HG02571 (cell line): ENCODE measurements around the gene POU2AF2.
"Not testable (repeated sequence)": the region's sequence is repeated elsewhere in the genome, so short reads cannot be mapped to it uniquely, and the experiment has no call there.

ENCODE experiments used
- ATAC-seq: cut with Tn5 transposase; IDR thresholded peaks from one replicate; pipeline ENCODE4 v1.9.1; 2021; ENCODE audit warnings: mild to moderate bottlenecking, moderate library complexity; ENCODE audit not compliant: unreplicated experiment

Gene POU2AF2, protein sequence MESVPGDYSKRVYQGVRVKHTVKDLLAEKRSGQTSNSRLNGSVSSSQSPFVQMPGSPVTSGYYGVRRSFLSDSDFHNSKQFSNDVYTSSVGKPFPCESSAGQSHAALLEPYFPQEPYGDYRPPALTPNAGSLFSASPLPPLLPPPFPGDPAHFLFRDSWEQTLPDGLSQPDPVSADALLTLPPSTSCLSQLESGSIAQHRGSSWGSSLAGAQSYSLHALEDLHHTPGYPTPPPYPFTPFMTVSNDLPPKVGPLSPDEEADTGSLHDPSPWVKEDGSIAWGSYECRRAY

DNA sequence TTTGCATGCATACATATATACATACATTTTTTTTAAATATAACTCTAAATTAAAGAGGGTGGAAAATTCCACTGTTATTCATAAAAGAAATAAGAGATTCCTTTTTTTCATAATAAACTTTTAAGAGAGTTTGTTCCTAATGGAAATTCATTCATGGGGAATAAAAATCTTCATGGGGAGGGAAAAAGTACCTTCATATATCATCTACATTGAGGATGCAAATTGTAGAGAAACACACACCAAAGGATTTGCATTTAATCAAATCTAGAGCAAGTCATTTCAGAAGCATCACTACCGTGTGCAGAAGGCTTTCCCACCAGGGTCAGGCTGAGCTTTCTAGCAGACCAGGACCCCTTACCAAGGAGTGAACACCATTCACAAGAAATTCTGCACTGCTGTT lies at the start of gene POU2AF2:
POU2AF2 (plus strand) TSS at position 301 of the 400 bp plus-strand sequence. CDS start 129 bp downstream, outside the sequence.
- ATAC-seq = no peak

DNA sequence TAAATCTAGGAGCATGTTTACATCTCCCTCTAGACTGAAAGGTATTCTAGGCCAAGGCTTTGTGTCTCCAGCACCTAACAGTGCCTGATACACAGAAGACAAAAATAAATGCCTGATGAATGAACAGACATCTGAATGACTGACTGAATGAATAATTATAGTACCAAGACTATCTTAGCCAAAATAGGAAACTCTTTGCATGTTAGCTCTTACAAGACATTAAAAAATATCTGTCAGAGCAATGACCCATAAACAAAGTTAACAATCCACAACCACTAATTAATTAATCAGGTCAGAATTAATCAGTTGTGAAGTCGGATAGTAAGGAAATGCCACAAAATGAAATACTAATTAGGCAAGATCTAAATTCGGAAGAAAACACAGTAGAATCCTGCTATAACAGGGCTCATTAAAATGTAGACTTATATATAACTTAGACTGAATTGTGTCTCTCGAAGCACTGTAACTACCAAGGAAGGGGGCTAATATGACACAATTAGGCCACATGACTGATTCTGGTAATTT lies 45.5 kb upstream of the POU2AF2 start:
- ATAC-seq = no peak

DNA sequence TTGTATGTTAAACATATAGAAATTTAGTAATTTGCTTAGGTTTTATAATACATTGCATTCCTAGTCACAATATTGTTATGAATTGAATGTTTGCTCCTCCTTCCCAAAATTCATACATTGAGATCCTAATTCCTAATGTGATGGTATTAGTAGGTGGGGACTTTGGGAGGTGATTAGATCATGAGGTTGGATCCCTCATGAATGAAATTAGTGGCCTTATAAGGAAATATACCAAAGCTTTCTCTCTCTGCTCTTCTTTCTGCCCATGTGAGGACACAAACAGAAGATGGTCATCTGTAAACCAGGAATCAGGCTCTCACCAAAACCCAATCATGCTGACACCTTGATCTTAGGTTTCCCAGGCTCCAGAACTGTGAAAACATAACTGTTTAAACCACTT lies 41.3 kb upstream of the POU2AF2 start:
- no peak for ATAC-seq

DNA sequence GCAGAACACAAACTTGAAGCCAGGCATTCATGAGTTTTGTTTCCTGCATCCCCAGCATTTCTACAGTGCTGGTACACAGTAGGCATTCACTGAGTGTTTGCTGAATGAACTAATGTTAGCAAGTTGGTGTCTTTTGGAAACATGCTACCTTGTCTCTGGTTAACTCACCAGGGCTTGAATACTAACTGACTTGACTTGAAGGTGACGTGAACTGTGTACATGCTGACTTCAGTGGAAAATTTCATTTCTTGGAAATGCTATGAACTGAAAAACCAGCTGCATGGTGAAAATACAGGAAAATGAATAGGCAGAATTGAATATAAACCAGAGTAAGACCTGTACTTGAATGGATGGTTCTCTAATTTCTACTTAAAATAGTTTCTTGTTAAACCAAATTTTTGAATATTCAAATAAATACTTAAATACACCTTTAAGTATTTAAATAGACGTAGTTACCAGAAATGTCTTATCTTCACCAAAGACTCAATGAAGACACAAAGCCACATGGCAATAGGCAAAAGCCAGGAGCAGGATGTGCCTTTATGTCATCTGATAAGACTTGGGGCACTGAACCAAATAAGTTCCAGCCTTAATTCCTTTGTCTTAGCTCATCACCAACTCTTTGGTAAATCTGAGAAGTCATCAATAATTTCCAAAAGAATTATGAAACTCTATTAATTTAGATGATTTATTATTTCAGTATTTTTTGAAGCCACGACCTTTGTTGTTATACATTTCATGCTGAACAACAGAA lies 39.7 kb upstream of the POU2AF2 start:
- no peak for ATAC-seq

DNA sequence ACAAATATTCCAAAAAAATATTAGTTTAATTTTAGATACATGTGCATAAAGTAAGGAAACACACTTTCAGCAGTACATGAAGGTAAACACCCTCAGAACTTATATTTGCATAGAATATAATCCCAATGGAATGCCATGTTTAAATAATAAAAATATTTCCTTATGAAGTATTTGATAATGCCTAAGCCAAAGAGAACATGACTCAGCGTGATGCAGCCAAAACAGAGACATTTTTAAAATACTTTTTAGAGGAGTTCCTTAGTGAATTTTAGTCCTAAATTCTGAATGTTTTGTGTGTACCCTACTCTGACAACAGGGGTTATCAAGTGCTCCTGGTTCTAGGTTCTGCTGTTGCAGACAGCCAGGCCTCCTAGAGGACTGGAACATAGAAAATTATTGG lies 39.1 kb upstream of the POU2AF2 start:
- ATAC-seq = no peak

DNA sequence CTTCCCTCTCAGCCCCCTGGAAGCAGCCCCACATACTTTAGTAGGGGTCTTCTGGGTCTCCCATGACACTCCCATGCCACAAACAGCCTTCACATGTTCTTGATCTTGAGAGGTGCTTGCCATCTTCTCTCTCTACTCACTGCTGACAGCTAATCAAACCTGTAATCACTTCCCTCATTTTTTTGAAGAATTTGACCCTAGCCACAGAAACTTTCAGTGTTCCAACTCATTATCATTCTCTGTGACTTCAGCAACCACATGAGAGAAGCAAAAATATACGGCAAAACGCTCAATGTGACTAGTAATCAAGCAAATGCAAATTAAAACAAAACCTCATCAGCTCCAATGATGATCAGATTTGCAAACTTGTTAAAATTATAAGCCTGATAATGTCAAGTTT lies 38.3 kb upstream of the POU2AF2 start:
- ATAC-seq = no peak

DNA sequence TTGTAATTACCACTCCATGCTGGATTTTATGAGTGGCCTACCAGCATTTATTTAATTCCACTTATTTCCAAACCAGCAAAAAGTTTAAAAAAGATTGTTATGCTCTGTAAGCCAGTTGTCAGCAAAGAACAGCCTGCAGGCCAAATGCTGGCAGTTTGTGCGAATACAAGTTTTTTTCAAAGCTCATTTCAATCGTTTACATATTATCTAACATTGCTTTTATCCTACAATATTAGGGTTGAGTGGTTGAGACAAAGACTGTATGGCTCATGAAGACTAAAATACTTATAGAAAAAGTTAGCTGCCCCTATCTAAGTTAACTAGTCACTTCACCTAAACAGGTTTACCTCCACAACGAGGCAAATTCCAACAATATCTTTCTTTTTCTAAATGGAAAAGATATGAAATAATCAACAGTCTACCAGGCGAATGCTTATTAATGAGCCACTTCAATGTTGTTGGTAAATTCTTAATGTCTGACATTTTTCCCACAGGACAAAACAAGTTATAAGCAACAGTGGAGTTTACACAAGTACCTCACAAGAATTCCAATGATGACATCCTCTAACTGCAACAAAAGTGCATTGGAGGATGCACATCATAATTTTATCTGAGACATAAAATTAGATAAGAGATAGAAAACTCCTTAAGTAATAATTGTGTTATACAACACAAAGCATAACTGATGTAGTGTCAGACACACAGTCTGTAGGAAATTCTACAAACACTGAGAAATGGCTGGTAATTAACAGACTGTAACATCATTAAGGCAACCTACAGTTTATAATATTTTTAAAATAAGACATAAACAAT lies 35.8 kb upstream of the POU2AF2 start:
- ATAC-seq = no peak

DNA sequence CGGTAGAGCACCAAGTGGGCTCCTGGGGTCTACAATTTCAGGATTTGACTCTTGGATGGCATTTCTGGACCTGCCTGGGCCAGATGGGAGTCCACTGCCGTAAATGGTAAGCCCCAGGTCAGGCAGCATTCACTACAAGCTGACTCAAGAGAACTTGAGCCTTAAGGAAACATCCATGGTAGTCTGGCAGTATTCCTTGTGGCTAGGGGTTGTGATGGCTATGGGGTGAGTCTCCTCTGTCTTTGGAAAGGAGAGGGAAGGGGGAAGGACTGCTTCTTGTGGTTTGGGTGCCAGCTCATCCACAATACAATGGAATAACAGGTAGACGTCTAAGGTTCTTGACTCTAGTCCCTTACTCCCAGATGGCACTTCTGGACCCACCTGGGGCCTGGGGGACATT lies 32.3 kb upstream of the POU2AF2 start:
- no peak for ATAC-seq

DNA sequence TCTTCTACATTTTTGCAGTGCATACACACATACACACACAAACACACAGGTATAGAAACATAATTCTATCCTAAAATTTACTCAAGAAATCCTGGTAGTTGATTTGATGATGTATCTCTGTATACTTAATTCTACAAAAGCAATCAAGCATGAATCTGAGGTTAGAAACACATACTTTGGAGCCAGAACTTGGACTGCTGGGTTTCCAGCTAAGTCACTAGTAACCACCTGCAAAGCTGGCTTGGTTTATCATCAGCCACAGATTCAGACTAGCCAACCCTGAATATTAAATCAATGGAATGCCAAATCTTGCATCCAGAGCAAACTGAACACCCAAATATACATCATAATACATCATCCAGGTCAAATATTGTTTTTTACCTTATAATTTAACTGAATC lies 24.8 kb upstream of the POU2AF2 start:
- ATAC-seq = no peak

DNA sequence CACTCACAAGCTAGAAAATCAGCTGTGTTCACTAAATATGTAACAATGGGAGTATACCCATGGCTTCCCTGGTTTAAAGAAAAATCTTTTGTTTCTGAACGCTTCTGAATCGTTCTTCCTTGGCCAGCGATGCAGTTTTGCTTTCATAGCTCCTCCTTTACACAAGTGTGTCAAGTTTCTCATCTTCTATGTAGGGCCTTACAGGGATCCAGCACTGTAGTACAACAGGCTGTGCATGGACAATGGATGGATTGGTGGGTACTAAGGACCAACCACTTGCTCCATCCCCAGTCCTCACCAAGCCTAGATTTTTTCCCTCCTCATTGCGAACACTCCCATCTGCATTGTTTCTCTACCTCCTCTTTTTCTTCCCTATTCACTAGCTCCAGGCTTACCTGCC lies 24.3 kb upstream of the POU2AF2 start:
- no peak for ATAC-seq

DNA sequence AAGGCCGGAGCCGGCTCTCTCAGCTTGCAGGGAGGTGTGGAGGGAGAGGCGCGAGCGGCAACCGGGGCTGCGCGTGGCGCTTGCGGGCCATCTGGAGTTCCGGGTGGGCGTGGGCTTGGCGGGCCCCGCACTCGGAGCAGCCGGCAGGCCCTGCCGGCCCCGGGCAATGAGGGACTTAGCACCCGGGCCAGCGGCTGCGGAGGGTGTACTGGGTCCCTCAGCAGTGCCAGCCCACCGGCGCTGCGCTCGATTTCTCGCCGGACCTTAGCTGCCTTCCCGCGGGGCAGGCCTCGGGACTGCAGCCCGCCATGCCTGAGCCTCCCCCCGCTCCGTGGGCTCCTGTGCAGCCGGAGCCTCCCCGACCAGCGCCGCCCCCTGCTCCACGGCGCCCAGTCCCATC lies 23.6 kb upstream of the POU2AF2 start:
- ATAC-seq = not testable (repeated sequence)

DNA sequence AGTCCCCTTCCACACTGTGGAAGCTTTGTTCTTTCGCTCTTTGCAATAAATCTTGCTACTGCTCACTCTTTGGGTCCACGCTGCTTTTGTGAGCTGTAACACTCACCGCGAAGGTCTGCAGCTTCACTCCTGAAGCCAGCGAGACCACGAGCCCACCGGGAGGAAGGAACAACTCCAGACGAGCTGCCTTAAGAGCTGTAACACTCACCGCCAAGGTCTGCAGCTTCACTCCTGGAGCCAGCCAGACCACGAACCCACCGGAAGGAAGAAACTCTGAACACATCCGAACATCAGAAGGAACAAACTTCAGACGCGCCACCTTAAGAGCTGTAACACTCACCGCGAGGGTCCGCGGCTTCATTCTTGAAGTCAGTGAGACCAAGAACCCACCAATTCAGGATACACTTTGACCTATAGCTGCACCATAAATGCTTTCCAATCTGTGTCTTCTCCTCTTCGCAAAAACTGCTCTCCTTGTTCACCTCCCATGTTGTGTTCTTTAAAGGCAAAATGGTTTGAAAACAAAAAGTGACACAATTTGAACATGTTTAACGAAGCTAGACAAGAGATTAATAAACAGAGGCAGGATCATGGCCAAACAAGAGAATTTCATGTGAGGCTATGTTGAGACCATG lies 22.6 kb upstream of the POU2AF2 start:
- not testable (repeated sequence) for ATAC-seq

DNA sequence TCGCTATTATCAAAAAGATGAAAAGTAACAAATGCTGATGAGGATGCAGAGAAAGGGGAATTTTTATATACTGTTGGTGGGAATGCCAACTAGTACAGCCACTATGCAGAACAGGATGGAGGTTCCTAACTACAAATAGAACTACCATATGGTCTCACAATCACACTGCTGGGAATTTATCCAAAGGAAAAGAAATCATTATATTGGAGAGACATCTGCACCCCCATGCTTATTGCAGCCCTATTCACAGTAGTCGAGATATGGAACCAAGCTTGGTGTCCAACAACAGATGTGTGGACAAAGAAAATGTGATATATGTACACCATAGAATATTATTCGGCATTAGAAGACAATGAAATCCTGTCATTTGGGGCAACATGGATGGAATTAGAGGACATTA lies 19.6 kb upstream of the POU2AF2 start:
- ATAC-seq = no peak

DNA sequence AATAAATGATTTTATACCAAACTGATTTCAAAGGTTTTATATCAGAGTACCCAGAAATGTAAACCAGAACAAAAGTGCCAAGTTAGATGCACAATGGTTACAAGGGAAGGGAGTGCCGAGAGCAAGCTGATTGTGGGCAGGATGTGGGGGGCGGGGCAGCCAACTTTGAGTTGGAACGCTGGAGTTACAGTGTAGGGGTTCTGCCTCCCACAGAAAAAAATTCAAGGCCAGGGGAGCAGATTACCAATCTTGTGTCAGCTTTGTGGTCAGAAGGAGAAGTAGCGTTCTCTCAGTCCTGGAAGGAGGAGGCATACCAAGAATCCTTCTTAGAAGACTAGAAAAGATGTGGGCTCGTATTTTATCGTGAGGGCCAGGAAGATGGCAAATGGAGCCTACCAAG lies 15.9 kb upstream of the POU2AF2 start:
- no peak for ATAC-seq

DNA sequence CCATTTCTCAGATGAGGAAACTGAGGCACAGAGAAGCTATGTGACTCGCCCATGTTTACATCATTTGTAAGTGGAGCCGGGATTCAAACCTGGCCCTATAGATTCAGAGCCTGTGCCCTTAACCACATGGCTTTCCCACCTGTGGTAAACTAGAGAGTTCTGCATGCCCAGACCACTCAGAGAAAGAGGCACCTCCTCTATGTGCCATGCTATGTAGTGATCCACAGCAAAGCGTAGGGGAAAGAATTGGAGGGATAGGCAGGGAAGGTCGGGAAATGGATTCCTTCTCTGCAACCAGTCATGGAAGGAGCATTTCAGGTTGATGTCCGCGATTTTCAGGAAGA lies 15.4 kb upstream of the POU2AF2 start:
- no peak for ATAC-seq

DNA sequence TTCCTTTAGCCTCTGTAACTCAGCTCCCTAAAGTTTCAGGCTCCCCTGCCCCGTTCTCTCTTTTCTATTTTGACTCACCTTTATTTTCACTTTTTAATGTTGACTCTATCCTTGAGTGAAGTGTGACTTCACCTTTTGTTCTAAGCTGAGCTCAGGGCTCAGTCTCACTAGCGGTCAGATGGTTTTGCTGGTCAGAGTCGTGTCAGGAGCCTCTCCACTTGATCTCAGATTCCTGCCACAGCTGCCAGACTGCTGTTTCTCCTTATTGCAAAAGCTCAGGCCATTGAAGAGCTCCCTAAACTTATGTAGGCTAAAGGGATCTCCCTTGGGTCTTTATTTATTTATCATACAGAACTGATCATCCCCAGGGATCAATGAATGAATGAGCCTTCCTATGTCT lies 13.7 kb upstream of the POU2AF2 start:
- ATAC-seq = no peak

DNA sequence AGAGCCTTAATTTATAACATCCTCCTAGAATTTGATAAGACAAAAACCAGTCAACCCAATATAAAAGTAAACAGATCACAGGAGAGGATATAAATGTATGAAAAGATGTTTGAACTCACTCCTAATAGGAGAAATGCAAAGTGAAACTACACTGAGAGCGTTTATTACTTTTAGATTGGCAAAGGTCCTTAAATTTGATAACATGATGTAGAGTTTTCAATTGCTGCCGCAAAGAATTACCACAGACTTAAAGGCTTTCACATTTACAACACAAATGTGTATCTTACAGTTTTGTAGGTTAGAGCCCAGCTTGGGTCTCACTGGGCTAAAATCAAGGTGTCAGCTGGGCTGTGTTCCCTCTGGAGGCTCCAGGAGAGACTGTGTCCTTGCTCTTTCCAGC lies 9.1 kb upstream of the POU2AF2 start:
- no peak for ATAC-seq

DNA sequence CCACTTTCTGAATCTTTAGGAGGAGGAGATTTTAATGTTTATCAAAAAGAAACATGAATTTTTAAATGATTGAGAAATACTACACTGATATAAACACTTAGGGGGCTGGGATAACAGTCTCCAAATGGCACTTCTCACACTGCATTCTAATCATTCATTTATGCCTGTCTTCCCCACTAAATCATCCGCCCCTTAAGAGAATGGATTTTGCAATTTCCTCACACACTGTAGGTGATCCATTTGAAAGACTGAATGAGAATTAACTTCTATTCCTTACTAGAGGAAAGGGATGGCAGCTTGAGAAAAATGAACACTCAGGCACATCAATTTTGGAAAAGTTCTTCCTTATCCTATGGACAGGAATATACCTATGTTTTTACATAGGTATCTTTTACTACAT lies 7.6 kb upstream of the POU2AF2 start:
- ATAC-seq = no peak

DNA sequence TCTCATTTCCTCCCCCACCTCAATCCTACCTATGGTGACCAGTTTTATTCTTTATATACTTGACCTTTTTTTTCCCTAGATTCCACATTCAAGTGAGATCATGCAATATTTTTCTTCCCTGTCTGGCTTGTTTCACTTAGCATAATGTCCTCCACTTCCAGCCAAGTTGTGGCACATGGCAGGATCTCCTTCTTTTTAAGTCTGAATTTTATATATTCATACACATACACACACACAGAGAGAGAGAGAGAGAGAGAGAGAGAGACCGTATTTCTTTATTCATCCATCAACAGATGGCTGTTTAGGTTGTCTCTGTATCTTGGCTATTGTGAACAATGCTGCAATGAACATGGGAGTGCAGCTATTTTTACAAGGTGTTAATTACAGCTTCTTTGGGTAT lies 1.4 kb downstream of the POU2AF2 start:
- ATAC-seq = no peak

DNA sequence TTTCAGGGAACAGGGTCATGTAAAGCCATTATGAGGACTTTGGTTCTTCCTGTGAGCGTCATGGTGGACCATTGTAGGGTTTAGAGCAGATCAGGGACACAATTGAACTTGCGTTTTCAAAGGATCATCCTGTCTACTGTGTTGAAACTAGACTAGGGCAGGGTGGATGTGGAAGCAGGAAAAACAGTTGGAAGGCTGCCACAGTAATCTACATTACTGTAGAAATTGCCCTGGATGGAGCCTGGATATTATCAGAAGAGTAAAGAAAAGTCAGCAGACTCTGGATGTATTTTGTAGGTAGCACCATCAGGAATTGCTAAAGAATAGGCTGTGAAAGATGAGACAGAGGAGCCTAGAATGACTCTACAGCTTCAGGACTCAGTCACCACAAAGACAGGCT lies 5.4 kb downstream of the POU2AF2 start:
- no peak for ATAC-seq

DNA sequence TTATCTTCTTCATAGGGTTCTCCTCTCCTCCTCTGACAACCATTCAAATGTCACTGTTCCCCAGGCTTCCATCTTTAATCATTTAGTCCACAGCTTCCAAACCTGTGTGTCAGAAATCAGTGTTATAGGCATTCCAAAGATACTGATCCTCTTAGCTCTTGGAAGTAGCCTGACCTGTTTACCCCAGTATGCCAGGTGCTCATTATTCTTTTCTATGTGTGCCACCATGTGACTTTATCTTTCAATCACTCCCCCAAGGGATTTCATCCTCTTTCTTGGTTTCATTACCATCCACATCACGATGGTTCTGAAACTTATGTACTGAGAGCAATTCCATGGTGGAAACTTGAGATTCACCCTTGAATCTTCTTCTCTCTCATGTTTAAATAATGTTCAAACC lies 7.6 kb downstream of the POU2AF2 start:
- ATAC-seq = no peak
